HCT116 (cell line): ENCODE measurements around the gene EPN1.

ENCODE experiments used
- EZH2phosphoT487 ChIP-seq: fragments of 200-600 bp; IDR thresholded peaks from 2 replicates; pipeline ENCODE4 v1.6.1; 2018; ENCODE audit warnings: antibody characterized with exemption, borderline replicate concordance
- POLR2AphosphoS5 ChIP-seq: IDR thresholded peaks from 2 replicates; pipeline ENCODE4 v1.6.1; 2011; ENCODE audit warnings: mild to moderate bottlenecking, low read depth, low read length, moderate library complexity
- TCF7L2 ChIP-seq: IDR thresholded peaks from 2 replicates; pipeline ENCODE4 v1.7.0; 2011; ENCODE audit warnings: borderline replicate concordance, inconsistent platforms; ENCODE audit not compliant: insufficient read depth, insufficient read length; ENCODE audit errors: extremely low read depth
- TF ChIP-seq, protein P1 (sequence below), 3 experiments: fragments of 200-600 bp in 1 of 3; sonication (generic) in 1 of 3; IDR thresholded peaks in 2 of 3; conservative IDR thresholded peaks in 1 of 3; 2 replicates each; pipeline ENCODE4 v1.5.1; 2012 to 2017; ENCODE audit warnings: low read depth in 2 of 3, low read length in 2 of 3, antibody characterized with exemption in 1 of 3, borderline replicate concordance in 1 of 3, control low read depth in 1 of 3, mild to moderate bottlenecking in 1 of 3, mixed read lengths in 1 of 3, mixed run types in 1 of 3, moderate library complexity in 1 of 3; ENCODE audit not compliant: insufficient read depth in 1 of 3

DNA sequence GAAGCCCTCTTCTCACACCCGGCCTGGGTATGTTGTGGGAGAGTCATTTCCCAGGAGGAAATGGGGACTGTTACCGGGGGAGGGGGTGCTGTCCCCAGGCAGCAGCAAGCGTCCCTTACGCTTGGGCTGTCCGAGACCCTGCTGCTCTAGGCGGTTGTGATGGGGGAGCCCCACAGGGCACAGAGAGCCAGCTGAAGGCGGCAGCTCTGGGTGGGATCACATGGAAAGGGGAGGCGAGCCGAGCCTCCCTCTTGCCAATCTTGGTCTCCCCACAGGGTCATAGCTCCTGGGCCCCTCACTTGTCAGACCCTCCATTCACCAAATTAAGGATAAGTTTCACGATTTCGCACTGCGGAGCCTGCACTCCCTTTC is 22.0 kb downstream of the EPN1 start:
- TF ChIP-seq TCF7L2 (no peak), EZH2phosphoT487 (no peak), POLR2AphosphoS5 (no peak)
- TF ChIP-seq, protein P1, sequence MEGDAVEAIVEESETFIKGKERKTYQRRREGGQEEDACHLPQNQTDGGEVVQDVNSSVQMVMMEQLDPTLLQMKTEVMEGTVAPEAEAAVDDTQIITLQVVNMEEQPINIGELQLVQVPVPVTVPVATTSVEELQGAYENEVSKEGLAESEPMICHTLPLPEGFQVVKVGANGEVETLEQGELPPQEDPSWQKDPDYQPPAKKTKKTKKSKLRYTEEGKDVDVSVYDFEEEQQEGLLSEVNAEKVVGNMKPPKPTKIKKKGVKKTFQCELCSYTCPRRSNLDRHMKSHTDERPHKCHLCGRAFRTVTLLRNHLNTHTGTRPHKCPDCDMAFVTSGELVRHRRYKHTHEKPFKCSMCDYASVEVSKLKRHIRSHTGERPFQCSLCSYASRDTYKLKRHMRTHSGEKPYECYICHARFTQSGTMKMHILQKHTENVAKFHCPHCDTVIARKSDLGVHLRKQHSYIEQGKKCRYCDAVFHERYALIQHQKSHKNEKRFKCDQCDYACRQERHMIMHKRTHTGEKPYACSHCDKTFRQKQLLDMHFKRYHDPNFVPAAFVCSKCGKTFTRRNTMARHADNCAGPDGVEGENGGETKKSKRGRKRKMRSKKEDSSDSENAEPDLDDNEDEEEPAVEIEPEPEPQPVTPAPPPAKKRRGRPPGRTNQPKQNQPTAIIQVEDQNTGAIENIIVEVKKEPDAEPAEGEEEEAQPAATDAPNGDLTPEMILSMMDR (IDR thresholded peaks at IDR 0.05 in 2 of 3, conservative IDR thresholded peaks at IDR 0.05 in 1 of 3; ENCODE audit: borderline replicate concordance in 1 of 3, insufficient read depth in 1 of 3, low read depth in 2 of 3, low read length in 2 of 3) = no peak
